CD4-positive, alpha-beta T cell treated with Interleukin-2 at 100 ng/mL for 4 hours (primary cell): Measurements from ENCODE around the gene ZDHHC11B.
"Not testable (repeated sequence)": the region's sequence is repeated elsewhere in the genome, so short reads cannot be mapped to it uniquely, and the experiment has no call there.

Experiments
- DNase-seq: peaks from one replicate; pipeline ENCODE4 v3.0.0-alpha.2; 2020; ENCODE audit warnings: low spot score

The ZDHHC11B gene

DNA sequence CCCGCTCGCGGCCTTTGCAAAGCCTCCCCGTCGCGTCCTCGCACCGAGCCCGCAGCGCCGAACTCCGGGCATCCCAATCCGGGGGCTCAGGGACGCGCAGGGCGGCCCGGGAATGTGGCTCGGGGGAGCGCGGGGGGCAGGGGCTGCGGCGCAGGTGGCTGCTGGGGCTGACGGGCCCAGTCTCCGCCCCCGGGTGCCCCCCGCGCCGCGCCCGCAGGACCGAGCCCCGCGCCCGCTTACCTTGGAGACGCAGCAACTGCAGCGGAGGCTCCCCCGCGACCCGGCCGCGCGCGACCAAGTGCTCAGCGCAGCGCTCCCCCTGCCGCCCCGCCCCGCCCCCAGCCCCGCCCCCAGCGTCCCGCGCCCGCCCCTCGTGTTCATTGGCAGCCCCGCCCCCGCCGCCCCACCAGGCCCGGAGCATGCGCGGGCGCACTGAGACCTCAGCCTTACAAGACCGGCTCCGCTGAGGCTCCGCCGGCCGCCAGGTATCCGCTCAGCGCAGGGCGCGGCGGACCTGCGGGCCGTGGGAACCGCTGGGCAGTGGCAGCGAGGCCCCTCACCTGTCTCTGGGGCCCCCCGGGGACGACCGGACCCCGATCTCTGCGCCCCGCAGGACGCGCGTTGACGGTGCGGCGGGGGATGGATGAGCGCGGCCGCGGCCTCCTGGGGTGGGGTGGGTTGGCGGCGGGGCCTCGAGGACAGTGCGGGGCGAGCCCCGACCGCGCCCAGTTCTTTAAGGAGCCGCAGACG lies at the start of gene ZDHHC11B:
Gene ZDHHC11B, minus strand, starts transcription at position 302 of the 750 bp plus-strand sequence. CDS start 17,810 bp downstream, outside the sequence.
- DNase-seq = peak; percentile 86

GRCh38 chr5:834013-834412 lies 49.5 kb upstream of the ZDHHC11B start:
- DNase-seq = not testable (repeated sequence)

GRCh38 chr5:828194-828593 lies 43.7 kb upstream of the ZDHHC11B start:
- DNase-seq = not testable (repeated sequence)

GRCh38 chr5:825544-825943 lies 41.0 kb upstream of the ZDHHC11B start:
- DNase-seq = not testable (repeated sequence)

GRCh38 chr5:821504-821903 lies 37.0 kb upstream of the ZDHHC11B start:
- DNase-seq = no peak

GRCh38 chr5:820245-820644 lies 35.7 kb upstream of the ZDHHC11B start:
- no peak for DNase-seq

- no peak for DNase-seq
Measured at GRCh38 chr5:819078-819477, 34.5 kb upstream of the ZDHHC11B start.

DNA sequence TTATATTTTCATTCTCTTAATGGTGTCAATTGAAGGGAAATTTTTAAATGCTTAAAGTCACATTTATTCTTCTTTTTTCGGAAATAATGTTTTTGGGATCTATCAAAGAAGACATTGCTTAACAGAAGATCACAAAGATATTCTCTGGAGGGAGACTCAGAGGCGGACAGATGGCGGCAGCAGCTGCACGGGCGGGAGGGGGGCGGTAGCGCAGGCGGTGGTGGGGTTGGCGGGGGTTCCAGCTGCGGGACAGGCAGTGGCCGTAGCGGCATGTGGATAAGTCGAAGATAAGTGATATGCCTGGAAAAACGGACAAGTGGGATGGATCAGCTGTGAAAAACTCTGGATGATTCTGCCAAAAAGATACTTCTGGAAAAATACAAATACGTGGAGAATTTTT lies 31.6 kb upstream of the ZDHHC11B start:
- no peak for DNase-seq

DNA sequence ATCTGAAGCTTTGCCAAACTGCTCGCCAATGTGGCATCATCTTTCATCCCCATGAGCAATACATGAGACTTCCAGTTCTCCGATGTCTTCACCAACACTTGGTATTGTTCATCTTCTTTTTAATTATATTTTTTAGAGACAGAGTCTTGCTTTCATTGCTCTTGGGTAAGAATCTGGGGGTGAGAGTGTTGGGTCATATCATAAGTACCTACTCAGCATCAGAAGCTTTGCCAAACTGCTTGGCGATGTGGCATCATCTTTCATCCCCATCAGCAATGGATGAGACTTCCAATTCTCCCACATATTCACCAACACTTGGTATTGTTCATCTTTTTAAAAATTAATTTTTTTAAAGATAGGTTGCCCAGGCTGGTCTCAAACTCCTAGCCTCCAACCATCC lies 30.9 kb upstream of the ZDHHC11B start:
- no peak for DNase-seq

DNA sequence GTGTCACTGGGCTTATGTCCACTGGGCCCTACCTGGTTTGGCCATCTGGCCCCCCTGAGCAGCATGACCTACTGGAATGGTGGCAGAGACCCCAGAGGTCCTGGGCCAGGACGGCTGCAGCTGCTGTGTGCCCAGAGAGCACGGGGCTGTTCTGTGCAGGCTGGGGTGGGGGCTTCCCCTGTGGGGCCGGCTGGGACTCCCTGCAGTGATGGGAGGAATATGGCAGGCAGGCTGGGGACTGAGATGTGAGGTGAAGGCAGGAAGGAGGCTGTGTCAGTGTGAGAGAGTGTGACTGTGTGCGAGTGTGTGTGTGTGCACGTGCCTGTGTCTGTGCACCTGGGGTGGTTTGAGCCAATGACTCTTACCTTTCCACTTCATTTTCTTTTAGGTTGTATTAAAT lies 29.0 kb upstream of the ZDHHC11B start:
- not testable (repeated sequence) for DNase-seq

DNA sequence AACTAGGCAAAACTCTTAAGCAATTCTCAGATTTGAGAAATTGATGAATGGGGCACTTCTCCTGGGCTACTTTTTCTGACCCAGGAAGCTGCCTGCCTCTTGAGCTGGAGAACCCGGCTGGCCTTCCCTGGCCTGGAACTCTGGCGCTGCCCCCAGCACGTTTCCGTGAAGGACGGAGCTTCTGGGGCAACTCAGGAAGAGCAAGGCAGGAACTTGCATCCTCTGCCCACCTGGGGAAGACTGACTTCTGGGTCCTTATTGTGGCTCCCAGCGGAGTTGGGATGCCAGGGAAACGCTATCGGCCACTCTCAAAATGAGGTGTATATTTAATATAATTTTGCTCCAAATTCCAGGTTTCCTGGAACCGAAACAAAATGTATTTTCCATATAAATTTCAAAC lies 26.9 kb upstream of the ZDHHC11B start:
- not testable (repeated sequence) for DNase-seq

GRCh38 chr5:807719-808514 lies 23.4 kb upstream of the ZDHHC11B start:
- DNase-seq = not testable (repeated sequence)

- DNase-seq = no peak
Measured at GRCh38 chr5:801472-801871, 16.9 kb upstream of the ZDHHC11B start.

DNA sequence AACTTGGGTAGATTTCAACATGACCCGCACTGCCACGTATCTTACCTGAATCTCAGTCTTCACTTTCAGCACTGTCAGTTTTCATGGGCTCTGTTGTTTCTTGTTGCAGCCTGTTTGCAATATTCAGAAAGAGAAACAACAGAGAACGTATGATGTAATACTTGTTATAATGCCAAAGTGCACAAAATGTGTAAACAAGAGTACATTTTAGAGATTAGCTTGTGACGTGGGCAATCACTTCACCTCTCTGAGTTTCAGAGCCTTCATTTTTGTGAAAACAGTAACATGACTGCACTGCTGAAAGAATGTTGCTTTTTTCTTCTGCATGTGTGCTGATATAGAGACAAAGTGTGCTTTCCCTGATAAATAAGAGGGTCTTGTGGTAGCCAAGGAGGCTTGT lies 16.5 kb upstream of the ZDHHC11B start:
- DNase-seq = not testable (repeated sequence)

DNA sequence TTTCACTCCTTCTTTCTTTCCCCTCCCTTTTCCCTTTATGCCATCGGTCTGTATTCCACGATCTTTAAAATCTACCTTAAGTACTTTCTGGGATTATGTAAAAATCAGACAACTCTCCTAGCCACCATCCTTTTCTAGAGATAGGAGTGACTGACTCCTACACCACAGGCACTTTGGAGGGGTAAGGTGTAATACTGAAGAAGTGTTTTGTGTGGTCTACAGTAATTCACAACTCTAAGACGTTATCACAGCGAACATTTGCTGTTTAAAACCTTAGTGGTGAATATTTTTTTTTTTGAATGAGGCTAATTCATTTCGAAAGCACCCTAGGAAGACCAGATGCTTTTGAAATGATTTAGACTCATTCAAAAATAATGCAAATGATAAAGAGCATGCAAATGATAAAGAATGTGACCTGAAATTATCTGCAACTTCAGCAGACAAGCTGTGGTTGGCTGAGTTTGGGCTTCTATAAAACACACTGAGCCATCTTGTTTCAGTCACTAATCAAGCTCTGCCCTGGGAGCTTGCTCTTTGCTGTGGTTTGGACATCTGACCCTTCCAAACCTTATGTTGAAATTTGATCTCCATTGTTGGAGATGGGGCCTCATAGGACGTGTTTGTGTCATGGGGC lies 14.1 kb upstream of the ZDHHC11B start:
- not testable (repeated sequence) for DNase-seq

DNA sequence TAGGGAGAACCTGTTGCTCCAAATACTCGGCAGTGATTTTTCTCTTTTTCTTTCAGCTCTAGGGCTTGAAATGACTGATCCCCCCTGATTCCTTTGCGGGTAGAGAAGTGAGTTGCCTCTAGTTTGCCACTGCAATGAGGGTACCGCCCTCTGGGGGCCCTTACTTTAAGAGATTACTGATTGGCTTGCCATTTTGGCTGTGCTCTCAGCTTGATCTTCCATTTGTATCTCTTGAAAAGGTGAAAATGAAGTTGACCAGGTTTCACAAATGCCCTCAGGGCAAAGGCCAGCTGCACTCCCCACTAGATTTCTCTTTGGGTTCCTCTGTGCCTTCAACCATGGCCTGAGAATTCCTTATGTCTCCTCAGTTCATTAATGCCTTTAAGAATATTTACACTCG lies 13.5 kb upstream of the ZDHHC11B start:
- DNase-seq = not testable (repeated sequence)

GRCh38 chr5:795873-796272 lies 11.3 kb upstream of the ZDHHC11B start:
- DNase-seq = not testable (repeated sequence)

DNA sequence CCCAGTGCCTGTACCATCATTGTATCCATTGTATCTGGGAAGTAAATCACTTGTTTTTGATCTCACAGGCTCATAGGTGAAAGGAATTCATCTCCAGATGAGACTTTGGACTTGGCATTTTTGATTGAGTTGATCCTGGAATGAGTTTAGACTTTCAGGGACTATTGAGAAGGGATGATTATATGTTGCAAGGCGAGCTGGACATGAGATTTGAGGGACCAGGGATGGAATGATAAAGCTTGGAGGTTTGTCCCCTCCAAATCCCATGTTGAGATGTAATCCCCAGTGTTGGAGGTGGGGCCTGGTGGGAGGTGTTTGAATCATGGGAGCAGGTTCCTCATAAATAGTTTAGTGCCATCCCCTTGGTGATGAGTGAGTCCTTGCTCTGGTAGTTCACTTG lies 10.4 kb upstream of the ZDHHC11B start:
- DNase-seq = not testable (repeated sequence)

DNA sequence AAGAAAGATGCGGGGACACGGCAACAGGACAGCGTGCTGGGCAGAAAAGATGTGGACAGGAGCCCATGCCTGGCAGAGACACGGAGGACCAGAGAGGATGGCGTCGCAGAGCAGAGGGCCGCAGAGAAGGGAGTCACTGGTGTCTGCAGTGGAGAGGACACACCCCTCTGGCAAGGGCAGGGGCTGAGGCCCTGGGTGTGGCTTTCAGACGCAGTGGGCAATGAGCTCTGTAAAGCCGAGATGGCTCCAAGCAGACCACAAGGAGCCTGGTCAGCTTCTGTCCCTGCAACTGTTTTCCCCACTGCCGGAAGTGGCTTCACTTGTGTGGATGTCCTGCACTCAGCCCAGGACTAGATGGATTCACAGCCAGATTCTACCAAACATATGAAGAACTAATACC lies 4.2 kb upstream of the ZDHHC11B start:
- not testable (repeated sequence) for DNase-seq

GRCh38 chr5:787857-788233 lies 3.3 kb upstream of the ZDHHC11B start:
- not testable (repeated sequence) for DNase-seq

- DNase-seq = not testable (repeated sequence)
Measured at GRCh38 chr5:787224-787856, 2.8 kb upstream of the ZDHHC11B start.

DNA sequence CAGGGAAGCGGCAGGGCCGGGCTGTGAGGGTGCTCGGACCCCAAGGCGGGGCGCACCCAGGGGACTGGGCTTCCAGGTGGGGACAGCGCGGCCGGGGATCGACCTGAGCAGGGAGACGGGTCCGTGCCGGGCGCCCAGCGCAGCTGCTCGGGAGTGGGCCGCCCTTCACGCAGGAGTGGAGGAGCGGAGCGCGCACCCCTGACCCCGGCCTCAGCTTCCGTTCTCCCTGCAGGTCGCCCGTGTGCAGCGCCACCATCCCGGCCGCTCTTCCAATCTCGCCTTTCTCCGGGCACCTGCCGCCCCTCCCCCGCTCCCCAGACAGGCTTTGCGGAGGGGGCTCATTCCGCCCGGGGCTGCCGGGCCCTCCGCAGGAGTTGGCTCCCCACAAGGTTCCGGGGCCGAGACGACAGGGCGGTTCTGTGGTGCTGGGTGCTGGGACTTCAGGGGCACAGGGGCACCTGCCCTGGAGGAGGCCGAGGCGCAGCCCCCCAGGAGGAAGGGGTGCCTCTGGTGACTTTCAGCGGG lies 714 bp upstream of the ZDHHC11B start:
- DNase-seq = not testable (repeated sequence)
